Measurements from ENCODE around the gene ZNF469.

Gene ZNF469

GRCh38 chr16:88354229-88355092 lies 28.3 kb upstream of the ZNF469 start:
- no peak for TF ChIP-seq CTCF (IDR thresholded peaks at IDR 0.05; ENCODE audit: insufficient read depth, low read length, missing control alignments)
- H3K4me3 ChIP-seq (ENCODE audit: low read depth, low read length): no peak overlapping the region
- CTCF ChIA-PET: no interaction called here
- DNase-seq (ENCODE audit: low read depth, low spot score): no peak
- POLR2A ChIA-PET: no interaction called here

GRCh38 chr16:88355093-88355388 lies 27.7 kb upstream of the ZNF469 start:
- H3K4me3 ChIP-seq (ENCODE audit: low read depth, low read length): no peak overlapping the region
- CTCF ChIA-PET: no interaction called here
- DNase-seq (ENCODE audit: low read depth, low spot score): no peak
- POLR2A ChIA-PET: no interaction called here
- no peak for TF ChIP-seq CTCF (IDR thresholded peaks at IDR 0.05; ENCODE audit: insufficient read depth, low read length, missing control alignments)

- POLR2A ChIA-PET: no interaction called here
- CTCF ChIA-PET: no interaction called here
- H3K4me3 ChIP-seq (ENCODE audit: low read depth, low read length): no peak overlapping the region
- no peak for TF ChIP-seq CTCF (IDR thresholded peaks at IDR 0.05; ENCODE audit: insufficient read depth, low read length, missing control alignments)
- no peak for DNase-seq (ENCODE audit: low read depth, low spot score)
Observed at GRCh38 chr16:88355389-88356123, 27.2 kb upstream of the ZNF469 start.

- no peak for TF ChIP-seq CTCF (IDR thresholded peaks at IDR 0.05; ENCODE audit: insufficient read depth, low read length, missing control alignments)
- ChIA-PET CTCF (no interaction called here), POLR2A (no interaction called here)
- no peak overlapping the region for H3K4me3 ChIP-seq (ENCODE audit: low read depth, low read length)
- DNase-seq (ENCODE audit: low read depth, low spot score): no peak
Observed at GRCh38 chr16:88356124-88356726, 26.5 kb upstream of the ZNF469 start.

GRCh38 chr16:88356727-88357199 lies 26.0 kb upstream of the ZNF469 start:
- TF ChIP-seq CTCF (IDR thresholded peaks at IDR 0.05; ENCODE audit: insufficient read depth, low read length, missing control alignments): no peak
- POLR2A ChIA-PET: no interaction called here
- CTCF ChIA-PET: no interaction called here
- no peak overlapping the region for H3K4me3 ChIP-seq (ENCODE audit: low read depth, low read length)
- no peak for DNase-seq (ENCODE audit: low read depth, low spot score)

GRCh38 chr16:88357317-88358022 lies 25.3 kb upstream of the ZNF469 start:
- no peak overlapping the region for H3K4me3 ChIP-seq (ENCODE audit: low read depth, low read length)
- CTCF ChIA-PET: no interaction called here
- DNase-seq (ENCODE audit: low read depth, low spot score): peak; percentile 14
- POLR2A ChIA-PET: no interaction called here
- no peak for TF ChIP-seq CTCF (IDR thresholded peaks at IDR 0.05; ENCODE audit: insufficient read depth, low read length, missing control alignments)
